Measurements from ENCODE around the gene HSPB6. TPM values are rescaled to one million over a fixed set of nuclear protein-coding genes. Genes with fewer than 3 reads are reported as not detected.

HSPB6 gene
- polyA plus RNA-seq, 1 donor (not counting 4 experiments of a cell fraction or from before 2014, with no cell fraction given) = not detected

- Histone ChIP-seq H3K36me3 (ENCODE audit: control insufficient read depth in 2 of 2, extremely low read depth in 1 of 2, insufficient read depth in 2 of 2, low read length in 2 of 2) (peaks cover 5 to 16% of the 10 kb centered on the region in 2 experiments), H3K9ac (ENCODE audit: control insufficient read depth, extremely low read depth, insufficient read depth, low read length) (peak overlapping the region; percentile 15), H3K79me2 (ENCODE audit: control insufficient read depth, insufficient read depth, low read length) (peaks cover 20% of the 10 kb centered on the region), H3K4me3 (ENCODE audit: control insufficient read depth in 2 of 3, extremely low read depth in 1 of 3, insufficient read depth in 2 of 3, low read depth in 1 of 3, low read length in 3 of 3) (peak overlapping the region in 1 of 3 experiments; percentile 1), H3K4me2 (ENCODE audit: control insufficient read depth, extremely low read depth, insufficient read depth, low read depth, low read length) (peak overlapping the region; percentile 84), H3K27me3 (ENCODE audit: control insufficient read depth, extremely low read depth, insufficient read depth, low read length) (no peaks in the 10 kb centered on the region), H3K27ac (ENCODE audit: control insufficient read depth, insufficient read depth, low read length) (no peak overlapping the region), H2AFZ (ENCODE audit: control insufficient read depth, low read length) (no peak overlapping the region), H3K9me1 (ENCODE audit: control insufficient read depth, extremely low read depth, insufficient read depth, low read length) (no peaks in the 10 kb centered on the region), H3K4me1 (ENCODE audit: control insufficient read depth, extremely low read depth, insufficient read depth, low read length) (peaks cover 23% of the 10 kb centered on the region), H4K20me1 (ENCODE audit: control insufficient read depth, extremely low read depth, insufficient read depth, low read length) (no peaks in the 10 kb centered on the region), H3K9me3 (ENCODE audit: control insufficient read depth, low read depth, low read length) (no peaks in the 10 kb centered on the region)
- dilution Hi-C loops (cut with MboI; ENCODE audit: extremely low pct_ligation_motif_present, low sequenced_read_pairs) = no loop called here
- TF ChIP-seq CTCF (optimal IDR thresholded peaks at IDR 0.05 in 1 of 3, IDR thresholded peaks at IDR 0.05 in 1 of 3, conservative IDR thresholded peaks at IDR 0.05 in 1 of 3; ENCODE audit: extremely low read depth in 1 of 3, insufficient read depth in 2 of 3, low read length in 3 of 3) (no peak), EZH2 (IDR thresholded peaks at IDR 0.05; ENCODE audit: low read length) (no peak)
- FAIRE-seq (no peak), DNase-seq (ENCODE audit: low read depth, low spot score) (no peak)
Measured at GRCh38 chr19:35759697-35760096, 2.9 kb upstream of the HSPB6 start.

GRCh38 chr19:35757749-35758608 is 1.1 kb upstream of the HSPB6 start, which contains the start of gene PROSER3:
Gene PROSER3 (plus strand): TSS chr19:35758176. CDS start chr19:35758216, 40 bp downstream.
- no peaks in the 10 kb centered on the region for H3K27me3 ChIP-seq (ENCODE audit: control insufficient read depth, extremely low read depth, insufficient read depth, low read length)
- peaks cover 11 to 20% of the 10 kb centered on the region in 2 experiments for H3K36me3 ChIP-seq (ENCODE audit: control insufficient read depth in 2 of 2, extremely low read depth in 1 of 2, insufficient read depth in 2 of 2, low read length in 2 of 2)
- H3K9me1 ChIP-seq (ENCODE audit: control insufficient read depth, extremely low read depth, insufficient read depth, low read length) = no peaks in the 10 kb centered on the region
- H4K20me1 ChIP-seq (ENCODE audit: control insufficient read depth, extremely low read depth, insufficient read depth, low read length) = no peaks in the 10 kb centered on the region
- H3K4me1 ChIP-seq (ENCODE audit: control insufficient read depth, extremely low read depth, insufficient read depth, low read length) = peaks cover 23% of the 10 kb centered on the region
- peak; percentile 99 for DNase-seq (ENCODE audit: low read depth, low spot score)
- peak; percentile 84 for FAIRE-seq
- peak within 1 kb of the TSS; percentile 100 for H3K9ac ChIP-seq (ENCODE audit: control insufficient read depth, extremely low read depth, insufficient read depth, low read length)
- H3K79me2 ChIP-seq (ENCODE audit: control insufficient read depth, insufficient read depth, low read length) = peaks cover 20% of the 10 kb centered on the region
- peak within 1 kb of the TSS; percentile 84 for H3K4me2 ChIP-seq (ENCODE audit: control insufficient read depth, extremely low read depth, insufficient read depth, low read depth, low read length)
- no peak for TF ChIP-seq CTCF (optimal IDR thresholded peaks at IDR 0.05 in 1 of 3, IDR thresholded peaks at IDR 0.05 in 1 of 3, conservative IDR thresholded peaks at IDR 0.05 in 1 of 3; ENCODE audit: extremely low read depth in 1 of 3, insufficient read depth in 2 of 3, low read length in 3 of 3)
- no peak for TF ChIP-seq EZH2 (IDR thresholded peaks at IDR 0.05; ENCODE audit: low read length)
- H3K9me3 ChIP-seq (ENCODE audit: control insufficient read depth, low read depth, low read length) = no peaks in the 10 kb centered on the region
- dilution Hi-C loops (cut with MboI; ENCODE audit: extremely low pct_ligation_motif_present, low sequenced_read_pairs) = no loop called here
- peak within 1 kb of the TSS; percentile 98 for H3K27ac ChIP-seq (ENCODE audit: control insufficient read depth, insufficient read depth, low read length)
- H2AFZ ChIP-seq (ENCODE audit: control insufficient read depth, low read length) = peak within 1 kb of the TSS; percentile 94
- peak within 1 kb of the TSS; percentile 92 to 100 (median 95) for H3K4me3 ChIP-seq (ENCODE audit: control insufficient read depth in 2 of 3, extremely low read depth in 1 of 3, insufficient read depth in 2 of 3, low read depth in 1 of 3, low read length in 3 of 3)
